NCI-H774 (cell line): ENCODE results near the gene KIAA0319L.

Source experiments
- DNase-seq: peaks from one replicate; lab custom pipeline; 2025; lab: John Stamatoyannopoulos, UW

KIAA0319L gene

DNA sequence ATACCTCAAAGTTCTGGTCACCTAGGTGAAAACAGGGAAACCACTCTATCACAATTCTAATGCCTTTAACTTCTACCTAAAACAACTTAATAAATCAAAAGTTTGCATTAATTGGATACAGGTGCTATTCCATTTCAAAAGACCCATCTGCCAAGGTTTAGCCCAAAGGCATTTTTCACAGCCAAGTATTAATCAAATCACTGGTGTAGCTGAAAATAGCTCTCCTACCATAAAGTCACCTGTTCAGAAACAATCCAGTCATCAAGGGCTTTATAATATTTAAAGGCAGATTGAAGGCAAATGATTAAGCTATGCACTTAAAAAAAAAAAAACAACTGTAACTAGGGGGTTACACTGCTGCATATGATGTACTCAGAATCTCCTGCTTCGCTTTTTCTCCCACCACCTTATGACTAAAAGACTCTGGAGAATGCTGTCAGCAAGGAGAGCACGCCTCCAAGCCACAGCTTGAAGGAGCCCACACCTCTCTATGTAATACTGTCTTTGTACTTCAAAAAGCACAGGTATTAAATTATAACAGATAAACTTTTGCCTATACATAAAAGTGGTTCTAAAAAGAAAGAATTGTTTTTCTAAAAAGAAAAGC is 20.5 kb downstream of the KIAA0319L start:
- DNase-seq = no peak

DNA sequence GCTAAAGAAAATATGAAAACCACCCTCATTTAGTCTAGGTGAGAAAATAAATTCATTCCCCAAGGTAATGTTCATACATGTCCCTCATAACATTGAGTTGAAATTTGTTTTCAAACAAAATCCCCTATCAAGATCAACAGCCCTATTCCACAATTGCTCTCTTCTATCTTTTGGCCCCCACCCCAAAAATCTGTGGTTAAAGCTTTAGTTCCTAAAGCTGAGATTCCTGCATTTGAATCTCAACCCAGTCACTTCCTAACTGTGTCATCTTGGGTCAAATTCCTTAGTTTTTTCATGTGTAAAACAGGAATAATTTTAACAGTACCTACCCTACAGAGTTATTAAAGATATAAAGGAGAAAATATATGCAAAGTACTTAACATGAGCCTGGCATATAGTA is 22.0 kb downstream of the KIAA0319L start:
- no peak for DNase-seq

DNA sequence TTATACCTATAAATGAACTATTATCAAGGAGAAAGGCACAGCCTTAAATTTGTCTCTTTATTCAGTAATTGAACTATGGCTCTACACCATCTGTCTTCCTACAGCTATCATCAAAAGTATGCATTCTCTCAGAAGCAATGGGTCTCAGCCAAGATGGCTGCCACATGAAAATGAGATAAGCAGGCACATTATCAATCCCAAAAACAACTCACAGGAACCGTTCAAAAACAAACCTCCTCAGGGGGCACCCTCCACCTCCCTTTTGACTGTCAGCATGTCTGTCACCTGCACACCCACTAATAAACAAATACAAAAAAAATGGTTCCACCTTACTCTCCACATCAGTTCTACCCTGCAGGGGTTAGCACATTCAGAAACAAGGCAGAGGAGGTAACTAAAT is 23.6 kb downstream of the KIAA0319L start:
- DNase-seq = no peak

- DNase-seq = no peak
Measured at GRCh38 chr1:35532497-35533223, 24.5 kb downstream of the KIAA0319L start.

- no peak for DNase-seq
Measured at GRCh38 chr1:35531368-35531767, 25.8 kb downstream of the KIAA0319L start.

DNA sequence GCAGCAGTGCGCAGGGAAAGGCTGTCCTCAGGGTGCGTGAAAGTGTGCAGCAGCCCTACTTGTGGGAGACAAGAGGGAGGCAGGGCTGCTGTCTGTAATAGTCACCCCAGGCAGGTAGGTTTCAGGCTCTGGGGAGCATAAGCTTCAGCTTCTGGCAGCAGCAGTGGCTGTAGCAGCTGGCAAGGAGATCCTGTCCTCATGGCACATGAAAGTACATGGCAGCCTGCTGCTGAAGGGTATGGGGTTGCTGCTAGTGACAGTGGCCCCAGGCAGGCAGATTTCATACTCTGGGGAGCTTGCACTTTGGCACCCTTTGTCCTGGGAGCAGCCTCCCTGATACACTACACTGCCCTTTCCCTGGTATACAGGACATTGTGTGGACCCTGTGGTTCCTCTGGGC is 26.3 kb downstream of the KIAA0319L start:
- no peak for DNase-seq

DNA sequence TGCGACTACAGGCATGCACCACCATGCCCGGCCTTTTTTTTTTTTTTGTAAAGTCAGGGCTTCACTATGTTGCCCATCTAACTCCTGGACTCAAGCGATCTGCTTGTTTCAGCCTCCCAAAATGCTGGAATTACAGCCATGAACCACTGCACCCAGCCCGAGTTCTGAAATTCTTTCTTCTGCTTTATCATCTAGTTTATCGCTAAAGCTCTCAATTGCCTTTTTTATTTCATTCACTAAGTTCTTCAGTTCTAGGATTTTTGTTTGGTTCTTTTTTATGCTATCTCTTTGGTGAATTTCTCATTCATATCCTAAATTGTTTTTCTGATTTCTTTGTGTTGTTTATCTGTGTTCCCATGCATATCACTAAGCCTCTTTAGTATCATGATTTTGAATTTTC is 27.0 kb downstream of the KIAA0319L start:
- DNase-seq = no peak

DNA sequence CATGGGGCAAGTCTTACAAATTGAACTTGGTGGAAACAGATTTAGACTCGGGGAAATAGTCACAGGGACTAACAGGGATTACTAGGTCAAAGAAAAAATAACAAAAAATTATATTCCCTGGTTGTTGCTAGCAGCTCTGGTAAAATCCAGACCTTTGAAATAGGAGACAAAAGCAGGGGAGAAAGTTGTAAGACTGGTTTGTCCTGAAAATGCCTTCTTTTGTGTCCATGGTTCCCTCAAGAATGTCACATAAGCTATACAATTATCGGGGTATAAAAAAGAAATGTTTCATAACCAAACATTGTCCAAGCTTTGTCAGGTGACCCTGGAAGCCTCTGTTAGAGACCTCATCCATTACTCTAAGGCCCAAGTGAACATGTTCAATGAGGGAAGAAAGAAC is 33.1 kb downstream of the KIAA0319L start:
- peak; percentile 61 for DNase-seq

DNA sequence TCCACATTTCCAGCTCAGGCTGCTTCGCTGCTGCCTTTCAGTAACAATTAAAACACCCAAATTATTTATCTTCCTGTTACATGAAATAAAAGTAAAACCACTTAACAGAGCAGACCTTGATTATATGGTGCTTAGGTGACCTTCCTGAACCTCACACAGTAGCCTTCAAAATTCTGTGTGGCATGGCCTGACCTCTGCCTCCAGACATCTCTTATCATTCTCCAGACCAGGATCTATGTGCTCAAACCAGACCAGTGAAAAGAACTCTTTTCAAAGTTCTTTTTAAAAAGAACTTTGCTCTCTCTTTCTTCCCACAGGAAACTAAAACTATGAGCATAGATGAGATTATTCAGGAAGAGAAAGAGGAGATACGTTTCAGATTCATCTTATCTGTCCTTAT is 37.8 kb downstream of the KIAA0319L start:
- DNase-seq = no peak

DNA sequence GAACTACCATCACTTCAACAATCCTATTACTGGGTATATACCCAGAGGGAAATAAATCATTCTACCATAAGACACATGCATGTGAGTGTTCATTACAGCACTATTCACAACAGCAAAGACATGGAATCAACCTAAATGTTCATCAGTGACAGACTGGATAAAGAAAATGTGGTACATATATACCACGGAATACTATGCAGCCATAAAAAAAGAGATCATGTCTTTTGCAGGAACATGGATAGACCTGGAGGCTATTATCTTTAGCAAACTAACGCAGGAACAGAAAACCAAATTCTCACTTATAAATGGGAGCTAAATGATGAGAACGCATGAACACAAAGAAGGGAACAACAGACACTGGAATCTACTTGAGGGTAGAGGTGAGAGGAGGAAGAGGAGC is 39.0 kb downstream of the KIAA0319L start:
- no peak for DNase-seq

DNA sequence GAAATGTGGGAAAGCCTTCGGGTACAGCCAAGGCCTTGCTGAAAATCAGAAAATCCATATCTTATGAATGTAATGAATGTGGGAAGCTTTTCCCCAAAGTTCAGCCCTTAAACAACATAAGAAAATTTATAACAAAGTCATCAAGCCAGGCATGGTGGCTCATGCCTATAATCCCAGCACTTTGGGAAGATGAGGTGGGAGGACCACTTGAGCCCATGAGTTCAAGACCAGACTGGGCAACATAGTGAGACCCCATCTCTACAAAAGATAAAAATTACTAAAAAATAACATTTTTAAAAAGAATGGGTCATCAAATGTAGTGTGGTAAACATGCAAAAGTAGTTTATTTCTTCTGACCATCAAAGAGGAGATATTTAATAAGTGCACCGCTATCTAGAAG is 45.9 kb downstream of the KIAA0319L start:
- no peak for DNase-seq

DNA sequence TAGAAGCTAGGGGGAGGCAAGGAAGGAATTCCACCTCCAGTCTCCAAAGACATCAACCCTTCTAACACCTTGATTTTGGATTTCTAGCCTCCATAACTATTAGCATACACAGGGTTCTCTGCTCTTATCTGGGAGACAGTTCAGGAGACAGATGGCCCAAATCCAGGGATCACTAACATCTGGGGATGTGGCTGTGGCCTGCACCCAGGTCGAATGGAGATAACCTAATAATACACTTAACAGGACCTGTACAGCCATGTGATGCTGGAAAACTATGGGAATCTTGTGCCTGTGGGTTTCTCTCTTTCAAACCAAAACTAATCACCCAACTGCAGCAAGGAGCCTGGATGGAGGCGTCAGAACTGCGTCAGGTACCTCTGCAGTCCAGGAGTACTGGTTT is 47.6 kb downstream of the KIAA0319L start:
- DNase-seq = no peak

GRCh38 chr1:35507947-35508346 is 49.3 kb downstream of the KIAA0319L start:
- DNase-seq = no peak

GRCh38 chr1:35506960-35507912 is 50.0 kb downstream of the KIAA0319L start:
- DNase-seq = no peak

GRCh38 chr1:35505911-35506798 is 51.0 kb downstream of the KIAA0319L start:
- no peak for DNase-seq

- DNase-seq = no peak
Measured at GRCh38 chr1:35502242-35502641, 55.0 kb downstream of the KIAA0319L start.

GRCh38 chr1:35500439-35500838 is 56.8 kb downstream of the KIAA0319L start:
- DNase-seq = no peak

DNA sequence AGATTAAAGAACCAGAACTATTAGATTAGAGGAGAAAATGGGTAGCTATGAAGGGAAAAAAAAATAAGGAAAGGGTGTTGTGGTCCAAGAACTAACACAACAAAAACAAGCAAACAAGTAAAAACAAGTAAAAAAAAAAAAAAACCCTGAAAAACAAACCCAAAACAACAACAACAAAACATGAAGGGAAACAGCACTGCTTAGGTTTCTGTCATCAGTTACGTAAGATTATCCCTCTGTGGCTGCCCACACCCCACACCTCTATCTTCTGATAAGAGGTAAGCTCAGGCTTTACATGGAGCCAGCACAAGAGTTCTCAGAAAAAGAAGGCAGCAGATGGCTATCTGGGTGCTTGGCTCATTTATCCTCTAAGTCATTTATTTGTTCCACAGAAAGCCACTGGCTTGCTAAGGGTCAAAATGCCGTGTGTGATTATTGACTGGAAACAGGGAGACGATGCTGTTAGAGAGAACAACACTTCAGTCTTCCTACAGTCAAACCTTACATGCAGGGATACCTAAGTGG is 57.5 kb downstream of the KIAA0319L start:
- no peak for DNase-seq

DNA sequence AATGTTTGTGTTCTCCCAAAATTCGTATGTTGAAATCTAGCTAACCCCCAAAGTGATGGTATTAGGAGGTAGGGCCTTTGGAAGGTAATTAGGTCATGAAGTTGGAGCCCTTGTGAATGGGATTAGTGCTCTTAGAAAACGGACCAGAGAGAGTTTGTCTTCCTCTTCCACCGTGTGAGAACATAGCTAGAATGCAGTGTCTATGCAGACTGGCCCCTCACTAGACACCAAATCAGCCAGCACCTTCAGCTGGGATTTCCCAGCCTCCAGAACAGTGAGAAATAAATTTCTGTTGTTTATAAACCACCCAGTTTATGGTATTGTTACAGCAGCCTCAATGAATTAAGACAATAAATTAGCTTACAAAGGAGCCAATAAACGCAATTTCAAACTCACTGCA is 58.0 kb downstream of the KIAA0319L start:
- no peak for DNase-seq

- no peak for DNase-seq
Measured at GRCh38 chr1:35497571-35497970, 59.6 kb downstream of the KIAA0319L start.

DNA sequence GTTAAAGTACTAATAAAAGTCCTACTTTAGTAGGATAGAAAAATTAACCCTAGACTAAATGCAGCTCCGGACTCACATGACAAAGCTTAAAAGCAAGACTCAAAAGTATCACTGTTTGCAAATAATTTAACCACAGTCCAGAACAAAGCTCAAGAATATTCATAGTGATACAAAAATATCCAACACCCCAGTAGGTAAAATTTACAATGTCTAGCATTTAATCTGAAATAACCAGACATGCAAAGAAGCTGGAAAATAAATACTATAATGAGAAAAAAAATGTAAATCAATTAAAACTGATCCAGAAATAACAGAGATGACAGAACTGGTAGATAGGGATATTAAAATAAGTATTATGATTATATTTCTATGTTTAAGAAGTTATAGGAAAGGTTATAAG is 67.0 kb downstream of the KIAA0319L start:
- no peak for DNase-seq

DNA sequence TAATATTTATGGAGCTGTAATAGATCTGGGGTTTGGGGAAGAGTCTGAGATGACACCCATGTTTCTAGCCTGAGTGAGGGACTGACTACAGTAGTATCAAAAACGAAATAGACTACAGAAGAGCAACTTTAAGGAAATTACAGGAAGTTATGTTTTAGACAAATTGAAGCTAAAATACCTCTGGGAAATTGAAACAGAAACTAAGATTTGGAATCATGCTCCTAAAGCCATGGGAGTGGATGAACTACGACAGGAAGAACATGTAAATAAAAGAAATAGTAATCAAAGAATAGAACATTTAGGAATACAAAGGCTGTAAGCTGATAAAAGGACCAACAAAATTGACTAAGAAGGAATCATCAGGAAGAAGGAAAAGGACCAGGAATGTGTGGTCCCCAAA is 68.9 kb downstream of the KIAA0319L start:
- DNase-seq = no peak
